GM19468 (cell line): ENCODE data around the gene SPO11.

ENCODE experiments used
- ATAC-seq: cut with Tn5 transposase; IDR thresholded peaks from one replicate; pipeline ENCODE4 v1.9.1; 2021; ENCODE audit warnings: mild to moderate bottlenecking, moderate library complexity, moderate number of reproducible peaks; ENCODE audit not compliant: unreplicated experiment; ENCODE audit errors: extremely low read depth

Gene SPO11

GRCh38 chr20:57372581-57373350 lies 43.2 kb downstream of the SPO11 start:
- no peak for ATAC-seq

DNA sequence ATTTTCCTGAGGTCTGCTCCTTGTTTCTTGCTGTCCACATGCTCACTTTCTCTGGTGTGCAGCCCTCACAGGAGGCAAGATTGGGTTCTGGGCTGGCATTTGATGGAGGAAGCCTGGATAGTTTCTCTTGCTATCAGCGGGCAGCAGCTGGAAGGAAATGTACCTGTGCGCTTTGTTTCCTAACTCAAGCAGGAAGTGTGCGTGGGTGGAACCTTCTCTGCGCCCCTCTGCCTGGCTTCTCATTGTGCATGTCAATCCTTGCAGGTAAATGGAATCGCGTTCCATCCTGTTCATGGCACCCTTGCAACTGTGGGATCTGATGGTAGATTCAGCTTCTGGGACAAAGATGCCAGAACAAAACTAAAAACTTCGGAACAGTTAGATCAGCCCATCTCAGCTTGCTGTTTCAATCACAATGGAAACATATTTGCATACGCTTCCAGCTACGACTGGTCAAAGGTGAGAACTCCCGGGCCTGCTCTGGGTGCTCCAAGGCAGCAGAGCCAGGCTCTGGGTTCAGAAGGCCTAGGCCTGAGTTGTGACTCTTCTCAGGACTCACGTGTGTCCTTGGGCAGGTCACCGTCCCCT lies 44.8 kb downstream of the SPO11 start:
- ATAC-seq, result no peak

DNA sequence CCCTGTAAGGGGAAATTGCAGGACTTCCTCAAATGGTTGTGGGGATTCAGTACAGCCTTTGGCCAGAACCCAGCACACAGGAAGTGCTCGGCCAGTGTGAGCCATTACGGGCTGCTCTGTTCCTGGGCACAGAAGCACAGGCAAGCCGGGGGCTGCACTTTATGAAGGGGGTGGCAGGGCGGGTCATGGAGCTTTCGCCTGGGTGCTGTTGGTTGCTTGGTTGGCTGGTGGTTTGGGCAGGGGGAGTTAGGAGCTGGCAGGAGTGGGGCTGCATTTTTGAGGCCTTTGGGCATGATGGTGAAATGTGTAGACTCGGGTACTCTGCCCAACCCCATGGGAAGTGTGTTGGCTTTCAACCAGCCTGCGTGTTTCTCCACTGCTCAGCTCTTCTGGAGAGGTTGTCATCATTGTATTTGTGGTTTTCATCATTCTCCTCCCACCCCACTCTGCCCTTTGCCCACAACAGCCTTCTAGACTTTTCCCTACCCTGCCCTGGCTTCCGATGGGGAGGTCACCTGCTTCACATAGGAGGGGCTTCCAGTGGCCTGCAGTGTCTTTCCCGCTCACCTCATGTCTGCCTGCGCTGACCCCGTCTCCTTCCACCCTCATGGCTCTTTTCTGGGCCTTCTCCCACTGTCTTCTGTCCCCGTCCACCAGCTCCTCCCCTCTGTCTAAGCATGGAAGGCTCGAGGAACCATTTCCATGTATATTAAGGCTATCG lies 45.5 kb downstream of the SPO11 start:
- no peak for ATAC-seq

- no peak for ATAC-seq
Observed at GRCh38 chr20:57375652-57376230, 46.1 kb downstream of the SPO11 start.

DNA sequence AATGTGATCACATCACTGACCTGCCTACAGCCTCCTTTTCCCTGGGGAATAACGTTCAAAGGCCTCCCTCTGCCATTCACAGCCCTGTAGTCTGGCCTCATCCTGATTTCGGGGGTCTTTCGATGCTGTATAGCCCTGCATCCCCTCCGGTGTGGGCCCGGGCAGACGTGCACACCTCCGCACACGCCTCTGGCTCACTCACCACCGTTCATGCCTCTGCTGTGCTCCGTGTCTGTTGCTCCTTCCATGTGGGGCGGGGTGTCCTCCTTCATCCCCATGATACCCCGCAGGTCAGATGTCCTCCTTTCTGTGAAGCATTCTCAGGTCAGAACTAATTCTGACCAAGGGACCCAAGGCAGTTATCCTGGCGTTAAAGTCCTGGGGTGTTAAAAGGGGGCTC lies 47.7 kb downstream of the SPO11 start:
- no peak for ATAC-seq

DNA sequence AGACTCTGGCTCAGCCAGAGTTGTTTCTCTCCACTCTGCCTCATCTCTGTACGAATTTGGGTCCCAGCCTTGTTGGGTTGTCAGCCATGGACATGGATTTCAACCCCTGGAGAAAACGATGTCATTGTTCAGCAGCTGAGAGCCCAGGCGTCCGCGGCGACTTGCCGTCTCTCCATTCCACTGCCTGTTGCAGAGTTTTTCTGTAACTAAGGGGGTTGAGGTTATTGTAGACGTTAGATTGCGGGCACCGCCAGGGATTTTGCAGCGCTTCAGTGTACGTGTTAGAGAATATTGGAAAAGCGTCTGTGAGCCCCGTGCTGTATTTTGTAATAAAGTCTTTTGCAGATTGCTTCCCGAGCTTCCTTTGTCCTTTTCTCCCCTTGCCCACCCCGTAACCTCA lies 48.5 kb downstream of the SPO11 start:
- no peak for ATAC-seq

- no peak for ATAC-seq
Observed at GRCh38 chr20:57378646-57379262, 49.2 kb downstream of the SPO11 start.

GRCh38 chr20:57379263-57379647 lies 49.7 kb downstream of the SPO11 start:
- no peak for ATAC-seq

GRCh38 chr20:57380081-57380750 lies 50.6 kb downstream of the SPO11 start:
- no peak for ATAC-seq

- ATAC-seq, result no peak
Observed at GRCh38 chr20:57381596-57382503, 52.2 kb downstream of the SPO11 start.

GRCh38 chr20:57382516-57382915 lies 52.9 kb downstream of the SPO11 start:
- ATAC-seq, result no peak

GRCh38 chr20:57383447-57384347 lies 54.1 kb downstream of the SPO11 start:
- no peak for ATAC-seq

GRCh38 chr20:57384486-57384885 lies 54.9 kb downstream of the SPO11 start:
- ATAC-seq, result no peak

DNA sequence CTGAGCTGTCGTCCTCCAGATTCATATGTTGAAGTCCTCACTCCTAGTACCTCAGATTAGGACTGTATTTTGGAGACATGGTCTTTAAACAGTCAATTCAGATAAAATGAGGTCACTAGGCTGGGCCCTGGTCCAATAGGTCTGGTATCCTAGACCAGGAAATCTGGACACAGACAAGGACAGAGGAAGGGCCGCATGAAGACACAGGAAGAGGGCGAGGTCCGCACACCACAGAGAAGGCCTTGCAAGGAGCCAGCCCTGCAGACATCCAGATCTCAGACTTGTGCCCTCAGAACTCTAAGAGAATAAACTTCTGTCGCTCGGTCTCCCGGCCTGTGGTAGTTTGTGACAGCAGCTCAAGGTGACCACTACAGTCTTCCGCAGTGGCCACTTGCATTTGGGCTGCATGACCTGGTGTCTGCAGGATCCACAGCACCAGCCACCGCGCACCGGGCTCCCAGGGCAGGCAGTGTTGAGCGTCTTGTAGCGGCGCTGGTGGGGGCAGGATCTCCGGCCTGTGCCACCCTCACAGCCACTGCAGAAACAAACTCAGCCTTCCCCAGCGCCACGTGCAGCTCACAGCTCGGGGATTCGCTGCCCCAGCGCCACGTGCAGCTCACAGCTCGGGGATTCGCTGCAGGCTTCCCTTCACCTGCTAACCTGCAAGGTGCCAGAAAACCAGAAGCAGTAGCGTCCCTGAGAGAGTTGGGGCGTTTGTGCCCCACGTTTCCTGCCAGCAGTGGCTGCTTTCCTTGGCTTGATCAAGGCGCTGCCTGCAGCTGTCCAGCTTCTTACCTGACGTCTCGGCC lies 55.6 kb downstream of the SPO11 start:
- ATAC-seq, result no peak

GRCh38 chr20:57385940-57386339 lies 56.3 kb downstream of the SPO11 start:
- ATAC-seq, result no peak

GRCh38 chr20:57386762-57387161 lies 57.2 kb downstream of the SPO11 start:
- no peak for ATAC-seq

DNA sequence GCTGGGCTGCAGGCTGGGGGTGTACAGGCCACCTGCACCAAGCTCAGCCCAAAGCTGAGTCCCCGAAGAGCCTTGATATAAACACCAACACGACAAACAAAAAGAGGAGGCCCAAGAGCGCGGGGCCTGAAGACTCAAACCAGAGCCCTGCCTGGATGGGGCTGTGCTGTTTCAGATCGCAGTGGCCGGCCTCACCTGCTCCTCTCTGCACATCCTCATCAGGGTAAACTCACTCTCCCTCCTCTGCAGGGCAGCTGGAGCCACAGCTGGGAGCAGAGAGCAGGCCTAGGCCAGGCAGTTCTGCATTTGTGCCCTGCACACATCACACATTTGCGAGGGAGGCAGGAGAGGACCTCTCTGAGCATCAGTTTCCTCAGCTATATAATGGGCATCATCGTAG lies 57.9 kb downstream of the SPO11 start:
- ATAC-seq, result no peak
